ENCODE results near the gene TRAPPC1. TPM values are rescaled to one million over a fixed set of nuclear protein-coding genes. Genes with fewer than 3 reads are reported as not detected.

The TRAPPC1 gene
- total RNA-seq, 1 donor from 2014 or later, result 135 TPM

- H3K4me3 ChIP-seq, result no peak overlapping the region
- H3K9me3 ChIP-seq, result no peaks in the 10 kb centered on the region
- H3K4me1 ChIP-seq, result peaks cover 11% of the 10 kb centered on the region
- no peak overlapping the region for H3K27ac ChIP-seq
- ATAC-seq, result no peak
- H3K36me3 ChIP-seq, result peaks cover 72% of the 10 kb centered on the region
- H3K27me3 ChIP-seq, result no peaks in the 10 kb centered on the region
- TF ChIP-seq CTCF (IDR thresholded peaks at IDR 0.05), result no peak
- DNase-seq, result no peak
- intact Hi-C loops (cut with DNase I), result loop anchor here (5.0 kb wide), 1 partner anchor 82 kb away; no protein-coding TSS in a partner anchor
Measured at GRCh38 chr17:7910281-7910680, 21.5 kb downstream of the TRAPPC1 start.

GRCh38 chr17:7909089-7909488 is 22.7 kb downstream of the TRAPPC1 start:
- H3K9me3 ChIP-seq, result no peaks in the 10 kb centered on the region
- no peak for ATAC-seq
- H3K4me1 ChIP-seq, result no peaks in the 10 kb centered on the region
- no peak overlapping the region for H3K27ac ChIP-seq
- peaks cover 83% of the 10 kb centered on the region for H3K36me3 ChIP-seq
- no peak for TF ChIP-seq CTCF (IDR thresholded peaks at IDR 0.05)
- no peaks in the 10 kb centered on the region for H3K27me3 ChIP-seq
- H3K4me3 ChIP-seq, result no peak overlapping the region
- DNase-seq, result no peak
- intact Hi-C loops (cut with DNase I), result no loop called here

GRCh38 chr17:7903154-7904103 is 28.3 kb downstream of the TRAPPC1 start:
- no peak overlapping the region for H3K27ac ChIP-seq
- H3K4me3 ChIP-seq, result no peak overlapping the region
- no peaks in the 10 kb centered on the region for H3K27me3 ChIP-seq
- no peak for TF ChIP-seq CTCF (IDR thresholded peaks at IDR 0.05)
- no peak for ATAC-seq
- H3K4me1 ChIP-seq, result no peaks in the 10 kb centered on the region
- H3K36me3 ChIP-seq, result peaks cover 100% of the 10 kb centered on the region
- no peak for DNase-seq
- H3K9me3 ChIP-seq, result no peaks in the 10 kb centered on the region
- intact Hi-C loops (cut with DNase I), result no loop called here

- Histone ChIP-seq H3K4me3 (no peak overlapping the region), H3K4me1 (no peaks in the 10 kb centered on the region), H3K27ac (no peak overlapping the region), H3K36me3 (peaks cover 97% of the 10 kb centered on the region), H3K27me3 (no peaks in the 10 kb centered on the region), H3K9me3 (no peaks in the 10 kb centered on the region)
- peak; percentile 84 for ATAC-seq
- intact Hi-C loops (cut with DNase I), result no loop called here
- TF ChIP-seq CTCF (IDR thresholded peaks at IDR 0.05), result peak; percentile 49
- peak; percentile 43 for DNase-seq
Measured at GRCh38 chr17:7897773-7898172, 34.0 kb downstream of the TRAPPC1 start.

- Histone ChIP-seq H3K4me1 (no peaks in the 10 kb centered on the region), H3K9me3 (no peaks in the 10 kb centered on the region), H3K27me3 (no peaks in the 10 kb centered on the region), H3K4me3 (no peak overlapping the region), H3K36me3 (peaks cover 97% of the 10 kb centered on the region), H3K27ac (no peak overlapping the region)
- intact Hi-C loops (cut with DNase I), result no loop called here
- no peak for TF ChIP-seq CTCF (IDR thresholded peaks at IDR 0.05)
- DNase-seq (peak; percentile 43), ATAC-seq (no peak)
Measured at GRCh38 chr17:7897090-7897489, 34.7 kb downstream of the TRAPPC1 start.
